ENCODE measurements around the gene APOA5.

DNA sequence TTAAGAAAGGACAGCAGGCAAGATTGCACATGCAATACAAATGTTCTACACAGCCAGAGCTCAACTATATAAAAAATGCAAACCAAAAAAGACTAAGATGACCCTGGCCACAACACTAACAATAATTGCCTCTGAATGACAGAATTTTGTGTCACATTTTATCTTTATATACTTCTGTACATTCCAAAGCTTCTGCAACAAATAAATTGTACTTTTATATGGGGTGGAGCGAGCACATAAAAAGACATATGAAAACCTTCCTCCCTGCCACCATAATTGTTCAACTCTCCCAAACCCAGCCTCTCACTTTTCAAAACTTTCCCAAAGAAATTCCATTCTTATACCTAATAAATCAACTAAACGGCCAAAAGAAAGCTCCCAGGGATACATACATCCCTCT lies 29.5 kb downstream of the APOA5 start:
- no peak for TF ChIP-seq CTCF (IDR thresholded peaks at IDR 0.05)
- TF ChIP-seq POLR2A (IDR thresholded peaks at IDR 0.05), result no peak
